HG03159 (cell line): ENCODE data around the gene NFATC3.

Source experiments
- ATAC-seq: cut with Tn5 transposase; IDR thresholded peaks from one replicate; pipeline ENCODE4 v1.9.1; 2021; ENCODE audit warnings: mild to moderate bottlenecking, moderate library complexity; ENCODE audit not compliant: unreplicated experiment

NFATC3 gene

DNA sequence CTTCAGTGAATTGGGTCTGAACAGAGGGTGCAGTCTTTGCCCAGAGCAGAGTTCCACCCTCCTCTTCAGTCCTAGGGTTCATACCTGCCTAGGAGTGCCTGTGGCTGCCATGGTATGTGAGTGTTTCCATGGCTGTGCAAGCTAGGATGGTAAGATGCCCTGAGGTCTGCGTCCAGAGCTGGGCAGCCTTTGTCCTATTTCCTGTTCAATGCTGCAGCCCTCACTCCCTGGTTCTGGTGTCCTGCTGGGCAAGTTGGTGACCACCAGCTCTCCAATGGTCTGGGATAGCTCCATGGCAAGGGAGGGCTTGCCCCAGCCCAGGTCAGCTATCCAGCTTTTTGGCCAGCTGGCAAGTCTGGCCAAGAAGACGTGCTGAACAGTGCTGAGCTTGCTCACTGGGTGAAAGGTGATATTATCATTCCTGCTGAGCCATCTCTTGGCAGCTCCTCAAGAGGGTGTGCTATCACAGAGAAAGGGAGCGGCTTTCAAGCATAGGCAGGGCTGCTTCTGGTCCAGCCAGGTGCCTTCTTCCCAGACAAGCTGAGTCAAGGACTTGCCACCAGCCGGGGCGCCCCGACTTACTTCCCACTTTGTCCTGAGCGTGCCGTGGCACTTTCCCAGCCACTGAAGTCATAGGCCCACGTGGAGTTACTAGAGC is 13.0 kb upstream of the NFATC3 start:
- ATAC-seq: no peak

DNA sequence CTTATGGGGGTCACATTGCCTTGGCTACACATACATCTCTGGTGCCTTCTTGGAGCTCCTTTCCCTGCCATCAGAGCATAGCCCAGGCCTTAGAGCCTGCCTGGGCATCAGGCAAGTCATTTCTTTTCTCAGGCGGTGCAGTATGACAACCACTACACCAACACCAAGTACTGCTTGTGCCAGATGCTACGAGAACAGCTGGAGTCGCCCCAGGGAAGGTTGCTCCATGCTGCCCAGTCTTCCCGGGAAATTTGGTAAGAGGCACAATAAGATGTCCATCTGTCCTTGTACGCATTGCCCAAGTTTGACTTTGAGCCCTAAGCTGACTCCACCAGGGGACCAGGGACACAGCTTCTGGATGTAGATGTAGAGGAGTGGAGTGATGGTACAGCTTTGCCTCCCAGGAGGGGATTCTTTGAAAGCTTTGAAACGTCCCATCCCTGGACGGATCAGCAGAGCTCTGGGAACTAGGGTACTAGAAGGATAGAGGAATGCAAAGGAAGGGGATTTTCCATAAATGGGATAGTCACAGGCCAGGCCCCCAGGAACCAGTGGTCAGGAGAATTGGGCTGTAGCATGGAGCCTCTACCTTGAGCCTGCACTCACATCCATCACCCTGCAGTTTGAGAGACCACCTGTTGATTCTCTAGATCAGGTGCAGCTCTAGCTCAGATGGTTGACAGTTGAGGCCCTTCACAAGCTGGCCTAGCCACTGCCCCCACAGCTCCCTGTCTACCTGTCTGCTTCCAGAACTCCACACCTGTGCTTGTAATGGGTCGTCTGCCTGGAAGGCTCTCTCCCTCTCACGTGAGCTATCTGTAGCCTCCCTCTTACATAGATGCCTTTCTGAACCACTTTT is 11.0 kb upstream of the NFATC3 start:
- ATAC-seq: no peak

DNA sequence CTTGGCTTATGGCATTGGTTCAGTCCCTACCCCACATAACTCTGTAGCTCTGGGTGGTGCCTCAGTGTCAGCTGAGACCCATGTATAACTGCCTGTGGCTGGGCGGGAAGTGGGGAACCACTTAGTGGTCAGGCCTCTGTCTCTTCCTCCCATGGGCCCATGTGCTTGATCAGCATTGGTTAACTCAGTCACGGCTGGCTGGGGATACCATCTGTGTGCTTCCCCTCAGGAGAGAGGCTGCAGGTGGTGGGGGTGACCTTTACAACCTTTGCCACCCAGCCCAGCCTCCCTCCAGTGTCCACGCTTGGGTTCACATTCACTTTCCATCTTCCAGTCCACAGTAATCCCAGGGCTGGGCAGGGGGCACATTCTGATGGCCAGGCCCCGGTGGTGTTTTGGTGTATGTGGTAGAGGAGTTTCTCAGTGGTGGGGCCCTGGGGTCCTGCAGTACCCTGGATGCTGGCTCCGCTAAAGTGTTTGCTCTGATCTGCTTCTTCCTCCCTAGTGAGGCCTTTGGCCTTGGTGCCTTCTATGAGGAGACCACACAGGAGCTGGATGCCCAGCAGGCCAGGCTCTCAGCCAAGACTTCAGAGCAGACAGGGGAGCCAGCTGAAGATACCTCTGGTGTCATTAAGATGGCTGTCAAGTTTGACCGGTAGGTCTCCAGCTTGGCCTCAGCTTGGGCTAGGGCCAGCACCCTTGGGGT is 10.2 kb upstream of the NFATC3 start:
- ATAC-seq: peak; percentile 69

DNA sequence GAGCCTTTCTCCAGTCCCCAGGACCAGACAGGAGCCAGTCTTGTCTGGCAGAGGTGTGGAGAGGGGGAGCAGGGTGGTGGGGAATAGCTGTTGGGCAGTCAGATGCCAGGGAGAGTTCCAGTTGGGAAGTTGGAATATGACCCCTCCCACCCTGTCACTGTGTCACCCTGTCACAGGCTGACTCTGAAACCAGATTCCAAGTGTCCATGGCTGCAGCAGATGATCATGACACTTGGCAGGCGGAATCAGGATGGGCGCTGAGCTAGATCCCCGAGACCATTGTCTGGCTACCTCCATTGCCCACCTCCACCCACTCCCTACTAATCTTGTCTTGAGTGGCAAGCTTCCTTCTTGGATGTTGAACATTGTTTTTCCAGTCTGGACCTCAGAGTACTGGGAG is 9.2 kb upstream of the NFATC3 start:
- ATAC-seq: no peak

DNA sequence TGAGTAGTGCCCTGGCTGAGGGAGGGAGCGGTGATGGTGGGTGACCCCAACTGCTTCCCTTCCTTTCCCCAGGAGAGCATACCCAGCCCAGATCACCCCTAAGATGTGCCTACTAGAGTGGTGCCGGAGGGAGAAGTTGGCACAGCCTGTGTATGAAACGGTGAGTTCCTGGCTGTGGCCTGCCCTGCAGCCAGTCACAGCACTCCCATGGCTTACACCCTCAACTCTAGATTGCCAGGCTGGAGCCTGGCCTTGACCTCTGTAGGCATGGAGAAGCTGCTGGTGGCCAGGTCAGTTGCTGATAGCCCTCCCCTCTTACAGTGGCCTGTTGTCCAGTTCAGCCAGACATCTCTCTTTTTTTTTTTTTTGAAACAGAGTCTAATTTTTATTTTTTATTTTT is 8.6 kb upstream of the NFATC3 start:
- ATAC-seq: no peak

DNA sequence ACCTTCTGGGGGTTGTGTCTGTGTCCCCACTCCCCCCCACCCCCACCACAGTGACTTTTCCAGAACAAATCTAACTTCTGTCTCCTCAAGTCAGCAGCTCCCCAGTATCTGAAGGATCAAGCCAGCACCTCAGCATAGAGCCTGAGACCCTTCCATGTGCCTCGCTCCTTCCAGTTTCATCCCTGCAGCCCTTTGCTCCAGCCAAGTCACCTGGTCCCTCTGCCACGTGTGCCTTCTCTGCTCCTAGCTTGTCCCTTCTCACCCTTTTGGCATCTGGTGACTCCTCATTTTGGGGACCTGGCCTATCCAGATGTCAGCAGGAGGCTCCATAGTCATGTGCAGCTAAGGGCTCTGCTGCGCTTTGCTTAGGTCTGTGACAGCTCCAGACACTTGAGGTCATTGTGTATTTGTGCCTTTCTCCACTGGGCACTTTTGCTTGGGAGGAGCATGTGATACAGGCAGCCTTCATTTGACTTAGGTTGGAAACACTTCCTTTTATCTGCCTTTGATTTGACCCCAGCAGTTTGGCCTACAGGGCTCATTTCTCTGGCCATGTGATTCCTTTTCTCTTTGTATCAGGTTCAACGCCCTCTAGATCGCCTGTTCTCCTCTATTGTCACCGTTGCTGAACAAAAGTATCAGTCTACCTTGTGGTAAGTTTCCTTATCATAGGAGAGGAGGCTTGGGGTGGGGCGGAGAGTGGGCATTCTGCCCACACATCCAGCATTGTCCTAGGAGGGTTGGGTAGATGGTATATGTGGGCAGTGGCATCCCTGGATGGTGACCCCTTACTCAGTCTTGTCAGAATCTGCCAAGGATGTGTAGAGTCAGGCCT is 7.1 kb upstream of the NFATC3 start:
- no peak for ATAC-seq

DNA sequence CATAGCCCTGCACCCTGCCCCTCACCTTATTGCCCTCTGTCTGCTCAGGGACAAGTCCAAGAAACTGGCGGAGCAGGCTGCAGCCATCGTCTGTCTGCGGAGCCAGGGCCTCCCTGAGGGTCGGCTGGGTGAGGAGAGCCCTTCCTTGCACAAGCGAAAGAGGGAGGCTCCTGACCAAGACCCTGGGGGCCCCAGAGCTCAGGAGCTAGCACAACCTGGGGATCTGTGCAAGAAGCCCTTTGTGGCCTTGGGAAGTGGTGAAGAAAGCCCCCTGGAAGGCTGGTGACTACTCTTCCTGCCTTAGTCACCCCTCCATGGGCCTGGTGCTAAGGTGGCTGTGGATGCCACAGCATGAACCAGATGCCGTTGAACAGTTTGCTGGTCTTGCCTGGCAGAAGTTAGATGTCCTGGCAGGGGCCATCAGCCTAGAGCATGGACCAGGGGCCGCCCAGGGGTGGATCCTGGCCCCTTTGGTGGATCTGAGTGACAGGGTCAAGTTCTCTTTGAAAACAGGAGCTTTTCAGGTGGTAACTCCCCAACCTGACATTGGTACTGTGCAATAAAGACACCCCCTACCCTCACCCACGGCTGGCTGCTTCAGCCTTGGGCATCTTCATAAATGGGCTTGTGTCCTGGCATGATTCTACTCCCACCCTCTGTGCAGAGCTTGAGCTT is 6.3 kb upstream of the NFATC3 start:
- ATAC-seq: no peak

DNA sequence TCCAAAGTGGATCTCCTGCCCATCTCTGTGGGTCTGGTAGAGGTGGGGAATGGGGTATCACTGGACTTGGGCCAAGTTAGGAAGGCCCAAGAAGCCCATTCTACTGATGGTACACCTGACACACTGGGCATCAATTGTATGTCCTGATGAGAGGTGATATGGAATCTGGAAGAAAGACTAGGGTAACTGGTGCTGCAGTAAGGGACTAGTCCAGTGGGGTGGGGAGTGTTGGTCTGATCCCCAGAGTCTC is 5.9 kb upstream of the NFATC3 start:
- ATAC-seq: no peak

DNA sequence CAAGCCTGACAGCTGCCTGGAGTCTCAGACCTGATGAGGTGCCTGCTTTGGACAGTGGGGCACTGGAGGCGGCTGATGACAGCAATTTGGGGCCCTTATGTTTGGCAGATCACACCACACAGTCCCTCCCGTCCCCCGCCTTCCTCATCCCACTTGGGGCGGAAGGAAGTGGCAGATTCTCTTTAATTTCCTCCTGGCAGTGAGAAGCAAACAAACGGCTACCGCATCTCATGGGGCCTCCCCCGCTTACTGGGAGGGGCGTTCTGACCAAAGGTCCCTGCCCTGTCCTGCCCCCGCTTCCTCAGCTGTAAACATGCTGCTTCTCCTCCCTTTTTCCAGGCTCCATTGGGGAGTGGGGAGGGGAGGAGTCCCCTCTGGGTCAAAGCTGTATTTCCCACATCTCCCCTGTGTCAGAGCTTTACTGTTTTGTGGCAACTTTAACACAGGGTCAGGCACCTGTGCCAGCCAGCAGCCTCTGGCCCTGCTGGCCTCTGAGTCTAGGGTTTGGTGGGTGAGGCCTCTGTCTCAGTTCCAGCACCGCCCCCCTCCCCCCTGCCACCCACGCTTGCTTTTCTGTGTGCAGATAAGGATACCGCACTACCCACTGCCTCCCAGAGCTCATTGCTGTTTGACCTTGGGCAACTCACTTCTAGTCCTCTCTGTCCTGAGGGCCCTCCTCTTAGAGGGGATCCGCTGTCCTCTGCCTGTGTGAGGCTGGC is 5.4 kb upstream of the NFATC3 start:
- no peak for ATAC-seq

DNA sequence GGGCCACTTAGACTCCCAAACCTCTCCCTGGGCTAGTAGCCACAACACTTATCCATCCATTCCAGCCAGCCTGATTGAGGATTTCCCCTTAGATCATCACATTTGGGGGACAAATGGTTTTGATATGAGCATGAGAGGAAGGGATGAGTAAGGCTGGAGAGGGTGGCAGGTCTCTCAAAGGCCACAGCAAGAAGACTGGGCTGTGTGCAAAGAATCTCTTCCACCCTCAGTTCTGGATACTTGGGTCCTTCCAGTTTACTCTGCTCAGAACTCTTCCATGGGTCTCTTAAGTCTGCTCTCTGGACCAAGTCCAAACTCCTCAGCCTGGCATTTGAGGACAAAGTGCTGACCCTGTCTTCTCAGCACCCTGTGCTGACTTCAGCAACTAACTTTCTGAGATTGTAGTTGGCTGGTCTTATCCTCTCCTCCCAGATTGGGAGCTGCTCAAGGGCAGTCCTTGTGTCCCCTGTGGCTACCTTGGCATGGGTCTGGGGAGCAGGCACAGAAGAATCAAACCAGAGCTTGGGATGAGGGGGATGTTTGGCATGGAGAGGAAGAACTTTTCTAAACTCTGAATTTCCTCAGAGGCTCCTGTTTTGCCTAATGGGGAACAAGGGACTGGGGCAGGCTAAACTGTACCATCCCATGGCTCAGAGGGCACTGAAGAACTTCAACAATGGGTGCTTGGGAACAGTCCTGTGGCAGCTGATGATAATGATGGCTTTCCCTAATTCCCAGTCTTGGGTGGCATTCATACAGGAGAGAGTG is 3.1 kb upstream of the NFATC3 start:
- ATAC-seq: no peak

DNA sequence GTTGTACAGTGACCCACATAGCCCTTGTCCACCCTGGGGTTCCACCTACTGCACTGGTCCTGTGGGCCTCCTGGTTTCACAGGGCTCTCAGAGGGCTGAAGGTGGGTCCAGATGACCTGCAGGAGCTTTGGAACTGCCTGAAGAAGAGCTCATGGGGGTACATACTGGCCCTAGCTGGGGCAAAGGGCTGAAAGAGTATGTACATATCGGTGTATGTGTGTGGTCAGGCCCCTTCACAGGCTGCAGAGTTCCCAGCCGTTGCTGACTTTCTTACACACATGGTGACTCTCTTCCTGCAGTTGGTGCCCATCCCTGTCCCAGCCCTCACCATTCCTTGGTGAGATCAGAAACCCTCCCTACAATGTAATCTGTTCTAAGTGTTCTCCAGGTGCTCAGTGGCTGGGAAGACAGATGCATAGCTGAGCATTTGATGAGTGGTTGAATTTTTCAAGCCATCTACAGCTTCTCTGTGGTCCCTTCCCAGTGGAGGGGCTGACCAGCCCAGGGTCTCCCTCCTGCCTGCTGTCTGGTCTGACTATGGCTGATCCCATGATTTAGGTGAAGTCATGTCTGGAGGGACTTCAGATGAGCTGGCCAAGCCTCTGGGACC is 2.4 kb upstream of the NFATC3 start:
- no peak for ATAC-seq

DNA sequence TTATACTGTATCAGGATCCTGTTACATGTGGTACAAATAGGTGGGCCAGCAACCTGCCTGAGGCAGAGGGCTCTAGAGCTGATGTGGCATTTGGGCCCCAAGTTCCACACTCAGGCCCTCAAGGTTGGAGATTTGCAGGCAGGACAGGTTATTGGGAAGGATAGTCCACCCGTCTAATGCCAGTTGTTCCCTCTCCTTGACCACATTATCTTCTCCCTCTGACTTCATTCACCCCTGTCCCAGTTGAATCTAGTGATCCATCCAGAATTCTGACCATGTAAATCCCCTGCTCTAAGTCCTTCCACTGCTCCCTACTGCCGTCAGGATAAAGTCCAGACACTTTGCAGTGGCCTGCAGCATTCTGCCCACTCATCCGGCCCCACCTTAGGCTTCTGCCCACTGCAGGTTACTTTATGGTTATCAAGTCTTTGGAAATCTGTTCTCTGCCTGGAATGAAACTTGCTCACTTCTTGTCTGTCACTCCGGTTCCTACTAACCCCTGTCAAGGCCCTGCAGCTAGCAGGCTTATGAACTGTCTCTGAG is 1.9 kb upstream of the NFATC3 start:
- ATAC-seq: no peak

DNA sequence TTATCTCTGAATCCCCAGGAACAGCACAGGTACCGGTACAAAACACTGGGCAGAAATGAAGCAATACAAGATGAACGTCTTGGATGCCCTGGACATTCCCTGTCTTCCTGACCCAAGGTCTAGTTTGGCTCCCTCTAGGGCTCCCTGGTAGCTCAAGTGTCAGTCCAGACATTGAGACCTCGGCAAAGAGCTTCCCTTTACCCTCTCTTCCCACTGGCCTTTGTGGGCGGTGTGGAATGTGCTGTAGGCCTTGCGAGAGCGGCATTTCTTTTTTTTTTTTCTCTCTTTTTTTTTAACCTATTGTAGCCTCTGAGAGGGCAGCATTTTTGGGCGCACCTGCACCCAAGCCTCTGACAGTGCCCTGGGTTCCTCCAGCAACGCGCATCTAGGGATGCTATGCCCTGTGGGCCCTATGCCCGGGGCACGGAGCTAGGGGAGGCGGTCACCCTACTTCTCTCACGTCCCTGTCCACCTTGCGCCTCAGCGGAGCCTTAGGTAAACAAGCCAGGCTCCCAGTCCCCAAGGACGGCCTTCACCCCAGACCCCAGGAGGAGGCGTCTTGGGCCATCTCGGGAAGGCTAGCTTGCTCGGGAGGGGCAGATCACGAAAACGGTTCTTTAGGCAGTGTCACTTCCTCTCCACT is 1.2 kb upstream of the NFATC3 start:
- ATAC-seq: peak; percentile 11

DNA sequence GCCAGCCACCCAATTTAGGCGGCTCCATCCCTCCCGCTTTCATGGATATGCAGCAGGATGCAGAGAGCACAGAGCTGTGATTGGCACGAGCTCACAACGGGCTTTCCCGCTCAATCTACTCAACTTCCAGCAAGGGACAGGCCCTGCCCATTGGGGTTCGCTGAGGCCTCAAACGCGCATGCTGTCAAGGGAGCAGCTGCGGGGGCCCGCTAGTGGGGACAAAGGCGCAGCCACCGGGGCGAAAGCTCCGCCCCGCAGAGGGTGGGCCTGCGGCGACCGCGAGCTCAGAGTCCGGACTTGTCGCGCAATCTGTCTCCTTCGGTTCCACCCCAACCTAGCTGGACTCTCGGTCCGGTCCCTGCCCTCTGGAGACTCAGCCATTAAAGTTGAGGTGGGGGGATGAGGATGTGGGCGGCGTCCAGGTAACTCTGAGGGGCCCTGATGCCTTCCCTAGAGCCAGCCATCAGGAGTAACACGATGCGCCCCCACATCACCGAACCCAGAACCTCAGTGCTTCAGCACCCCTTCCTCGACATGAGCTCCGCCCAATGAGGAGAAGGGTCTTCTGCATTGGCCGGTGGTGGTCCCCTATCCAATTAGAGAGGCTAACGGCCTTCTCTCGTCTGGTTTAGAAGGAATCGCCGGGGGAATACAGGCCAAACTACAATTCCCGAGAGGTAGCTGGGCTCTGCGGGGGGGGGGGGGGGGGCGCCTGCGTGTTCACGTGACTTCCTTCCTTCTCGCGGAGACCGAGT is 489 bp upstream of the NFATC3 start:
- ATAC-seq: peak; percentile 57

DNA sequence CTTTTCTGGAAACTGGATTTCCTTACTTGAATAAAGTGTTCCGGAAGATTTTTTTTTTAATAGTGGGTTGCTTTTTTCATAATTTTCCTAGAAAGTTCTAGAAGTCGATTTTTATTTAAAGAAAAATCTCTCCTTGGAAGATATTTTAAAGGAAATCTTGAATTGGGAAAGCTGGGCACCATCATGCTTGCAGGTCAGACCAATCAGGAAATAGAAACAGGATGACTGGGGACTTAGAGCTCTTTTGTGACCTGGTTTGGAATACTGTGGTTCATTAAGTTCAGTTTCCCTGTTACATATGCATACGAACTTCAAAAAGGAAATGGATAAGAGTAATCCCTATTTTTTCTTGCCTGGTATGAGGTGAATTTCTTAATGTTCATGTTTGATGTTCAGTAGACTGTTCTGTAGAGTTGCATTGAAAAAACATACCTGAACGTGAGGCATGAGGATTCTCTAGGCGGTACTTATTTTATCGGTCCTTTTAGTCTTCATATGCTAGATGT is 1.2 kb downstream of the NFATC3 start:
- no peak for ATAC-seq

DNA sequence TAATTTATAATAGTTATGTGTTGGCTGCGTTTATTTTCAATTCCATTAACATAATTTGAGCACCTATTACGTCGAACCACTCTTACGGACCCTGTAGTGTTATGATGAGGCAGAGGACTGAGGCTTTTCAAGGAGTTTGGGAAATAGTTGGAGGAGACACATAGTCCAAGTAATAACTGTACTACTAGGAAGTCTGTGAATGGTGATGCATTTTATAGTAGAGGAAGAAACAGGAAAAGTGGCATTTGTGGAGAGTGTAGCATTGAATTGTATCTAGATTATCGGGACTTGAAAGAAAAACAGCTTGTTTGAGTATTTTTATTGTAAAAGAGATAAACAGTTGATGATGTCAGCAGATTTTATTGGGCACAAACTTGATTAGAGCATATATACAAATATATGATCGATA is 1.7 kb downstream of the NFATC3 start:
- no peak for ATAC-seq

DNA sequence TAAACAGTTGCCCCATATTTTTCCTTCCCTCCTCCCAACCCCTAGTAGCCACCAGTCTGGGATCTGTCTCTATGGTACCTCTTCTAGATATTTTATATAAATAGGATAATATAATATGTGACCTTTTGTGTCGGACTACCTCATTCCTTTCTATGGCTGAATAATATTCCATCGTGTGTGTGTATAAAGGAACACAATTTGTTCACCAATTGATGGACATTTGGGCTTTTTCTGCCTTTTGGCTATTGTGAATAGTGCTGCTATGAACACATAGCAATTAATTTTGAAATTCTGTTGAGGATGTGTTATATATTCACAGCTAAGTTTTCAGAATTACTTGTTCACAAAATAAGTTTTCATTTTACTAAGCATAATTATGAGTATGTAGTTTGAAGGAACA is 2.5 kb downstream of the NFATC3 start:
- no peak for ATAC-seq
